ENCODE measurements around the gene SLC4A11.
"Not testable (repeated sequence)": the region's sequence is repeated elsewhere in the genome, so short reads cannot be mapped to it uniquely, and the experiment has no call there.

Gene SLC4A11

DNA sequence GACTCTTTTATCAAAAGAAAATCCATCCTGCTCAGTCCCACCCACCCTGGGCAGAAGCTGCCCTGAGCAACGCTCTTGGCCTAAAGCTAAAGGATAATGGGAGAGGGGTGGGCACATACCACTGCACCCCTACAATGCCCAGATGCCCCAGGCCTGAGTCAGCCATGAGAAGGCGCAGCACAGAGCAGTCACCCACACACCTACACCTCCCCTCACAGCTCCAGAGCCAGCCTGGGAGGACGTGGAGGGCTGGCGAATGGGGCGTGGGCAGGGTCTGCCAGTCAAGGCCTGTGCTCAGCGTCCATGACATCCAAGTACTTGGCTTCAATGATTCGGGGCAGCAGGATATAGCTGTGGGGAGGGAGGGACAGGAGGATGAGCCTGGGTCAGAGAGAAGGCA is 11.5 kb downstream of the SLC4A11 start:
- DNase-seq: no peak

DNA sequence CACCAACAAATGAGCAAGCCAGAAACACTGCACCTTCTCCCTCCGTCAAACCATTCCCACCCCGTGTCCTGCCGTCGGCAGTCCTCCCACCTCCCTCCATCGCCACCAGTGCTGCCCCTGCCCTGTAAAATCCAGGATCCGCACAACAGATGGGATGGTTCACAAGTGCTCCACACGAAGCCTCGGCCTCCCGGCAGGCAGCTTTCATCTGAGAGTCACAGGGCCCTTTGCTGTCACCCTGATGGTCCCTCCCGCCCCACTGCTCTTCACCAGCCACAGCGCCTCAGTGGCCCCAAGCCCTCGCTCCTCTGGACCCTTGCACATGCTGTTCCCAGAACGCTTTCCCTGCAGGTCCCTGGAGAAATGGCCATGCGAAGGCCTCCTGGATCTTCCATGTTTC is 12.1 kb downstream of the SLC4A11 start:
- no peak for DNase-seq

DNA sequence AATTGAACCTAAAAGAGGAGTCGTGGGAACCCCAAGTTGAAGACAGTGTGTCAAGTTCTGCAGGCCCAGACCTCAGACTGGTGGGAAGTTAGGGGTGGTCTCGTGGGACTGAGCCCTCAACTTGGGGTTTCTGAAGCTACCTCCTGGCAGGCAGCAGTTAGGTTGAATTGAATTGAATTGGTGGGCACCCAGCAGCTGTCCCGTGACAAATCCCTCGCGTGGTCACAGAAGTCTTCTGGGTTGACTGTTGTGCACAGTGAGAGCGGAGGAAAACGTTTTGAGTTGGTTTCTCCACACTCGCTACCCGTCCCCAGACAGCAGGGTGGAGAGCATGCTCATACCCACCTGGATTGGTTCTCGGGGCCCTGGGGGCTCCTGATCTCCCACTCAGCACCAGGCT is 12.9 kb downstream of the SLC4A11 start:
- DNase-seq: no peak

DNA sequence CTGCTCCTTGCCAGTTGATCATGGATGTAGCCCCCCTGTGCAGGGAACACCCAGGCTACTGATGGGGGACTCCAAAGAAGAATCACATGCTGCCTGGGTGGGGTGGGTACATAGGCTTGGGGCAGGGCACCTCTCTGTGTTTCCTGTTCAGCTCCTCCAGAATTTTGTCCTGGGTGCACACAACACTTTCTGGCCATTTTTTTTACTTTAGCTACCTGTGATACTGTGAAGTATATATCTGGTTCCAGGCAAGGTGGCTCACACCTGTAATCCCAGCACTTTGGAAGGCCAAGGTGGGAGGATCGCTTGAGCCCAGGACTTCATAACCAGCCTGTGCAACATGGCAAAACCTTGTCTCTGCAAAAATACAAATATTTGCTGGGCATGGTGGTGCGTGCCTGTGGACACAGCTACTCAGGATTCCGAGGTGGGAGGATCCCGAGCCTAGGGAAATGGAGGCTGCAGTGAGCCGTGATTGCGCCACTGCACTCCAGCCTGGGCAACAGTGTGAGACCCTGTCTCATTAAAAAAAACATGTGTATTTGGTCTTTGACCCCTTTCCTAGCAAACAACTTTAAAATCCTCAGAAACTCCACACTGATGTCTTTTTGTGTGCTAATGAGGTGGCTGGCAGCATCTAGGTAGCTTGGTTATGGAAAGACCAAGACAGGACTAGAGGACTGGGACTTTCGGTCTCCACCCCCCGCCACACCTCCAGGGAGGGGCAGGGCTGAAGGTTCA is 14.1 kb downstream of the SLC4A11 start:
- DNase-seq: no peak

DNA sequence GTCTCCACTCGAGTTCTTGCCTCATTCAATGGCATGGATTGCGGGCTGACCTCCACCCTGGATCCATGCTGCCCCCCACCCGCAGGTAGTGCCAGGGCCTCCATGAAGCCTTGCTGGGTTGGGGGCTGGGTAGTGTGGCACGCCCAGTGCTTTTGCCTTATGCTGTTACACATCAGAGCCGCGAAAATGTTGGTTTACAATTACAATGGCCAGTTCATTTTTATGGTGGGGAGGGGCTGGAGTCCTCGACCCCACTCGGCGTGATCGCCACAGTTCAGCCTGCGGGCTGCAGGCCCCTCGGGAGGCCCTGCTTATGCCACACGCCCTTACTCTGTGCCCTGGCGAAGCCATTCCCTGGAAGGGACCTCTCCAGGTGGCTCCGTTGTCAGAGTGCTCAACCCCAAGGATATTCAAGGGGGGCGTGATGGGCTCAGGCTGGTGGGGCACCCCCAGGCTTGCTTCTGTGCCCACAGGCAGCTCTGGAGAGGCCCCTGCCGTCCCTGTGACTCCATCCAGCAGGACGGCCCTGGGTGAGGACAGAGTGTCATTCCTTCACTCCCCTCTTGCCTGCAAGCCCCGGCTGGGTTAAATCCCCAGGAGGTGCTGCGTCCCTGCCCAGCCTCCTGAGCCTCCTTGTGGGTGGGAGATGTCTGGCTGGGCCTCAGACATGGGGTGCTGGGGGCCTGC is 14.9 kb downstream of the SLC4A11 start:
- DNase-seq: no peak

DNA sequence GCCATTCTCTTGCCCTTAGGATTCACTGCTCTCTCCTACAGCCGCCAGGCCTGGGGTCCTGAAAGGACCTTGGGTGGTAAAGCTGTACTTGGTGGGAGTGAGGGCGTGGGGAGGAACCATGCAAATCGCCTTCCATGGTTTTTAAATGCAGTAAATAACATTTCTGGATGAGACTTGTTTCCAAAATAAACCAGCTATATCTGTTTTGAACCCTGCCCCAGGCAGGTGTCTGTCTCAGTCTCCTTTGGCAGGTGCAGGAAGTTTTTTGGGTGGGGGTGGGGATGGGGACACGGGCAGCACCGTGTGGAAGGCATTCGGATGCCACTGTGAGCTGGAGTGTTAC is 15.4 kb downstream of the SLC4A11 start:
- DNase-seq: no peak

DNA sequence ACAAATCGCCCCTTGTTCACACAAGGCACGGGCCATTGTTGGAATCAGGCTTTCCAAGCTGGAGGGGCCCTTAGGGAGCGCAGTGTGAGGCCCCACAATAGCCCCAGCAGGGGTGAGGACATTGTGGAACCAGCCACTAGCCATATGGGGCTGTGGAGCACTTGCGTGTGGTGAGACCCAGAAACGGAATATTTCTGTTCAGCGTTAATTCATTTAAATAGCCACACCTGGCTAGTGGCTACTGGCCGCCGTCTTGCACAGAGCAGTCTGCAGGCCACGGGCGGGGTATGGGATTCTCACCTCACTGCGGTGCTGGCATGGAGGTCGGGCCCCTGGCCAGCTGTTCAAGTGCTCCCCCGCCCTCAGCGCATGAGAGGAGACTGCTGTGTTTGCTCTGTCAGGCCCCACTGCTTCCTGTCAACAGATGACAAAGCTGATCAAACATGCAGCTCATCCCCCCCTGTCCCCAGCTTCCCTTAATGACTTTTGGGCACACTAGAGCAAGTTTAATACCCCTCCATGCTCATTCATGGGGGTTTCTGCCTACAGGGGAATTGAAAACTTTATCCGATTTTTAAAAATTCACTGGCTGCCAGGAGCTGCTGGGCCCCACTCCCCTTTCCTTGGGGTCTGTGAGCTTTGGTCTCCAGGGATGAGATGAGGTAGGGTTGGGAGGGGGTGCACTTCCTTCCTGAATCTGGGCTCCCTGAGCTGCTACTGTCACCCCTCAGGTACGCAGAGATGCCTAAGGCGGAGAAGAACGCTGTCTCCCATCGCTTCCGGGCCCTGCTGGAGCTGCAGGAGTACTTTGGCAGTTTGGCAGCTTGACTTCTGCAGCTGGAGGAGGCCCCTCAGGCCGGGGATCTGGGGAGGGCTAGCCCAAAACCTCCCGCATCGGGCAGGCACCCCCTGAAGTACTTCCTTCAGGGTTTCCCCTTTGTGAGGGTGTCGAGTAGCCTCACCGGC is 16.1 kb downstream of the SLC4A11 start:
- peak in 1 of 2 donors; percentile 57 for DNase-seq

DNA sequence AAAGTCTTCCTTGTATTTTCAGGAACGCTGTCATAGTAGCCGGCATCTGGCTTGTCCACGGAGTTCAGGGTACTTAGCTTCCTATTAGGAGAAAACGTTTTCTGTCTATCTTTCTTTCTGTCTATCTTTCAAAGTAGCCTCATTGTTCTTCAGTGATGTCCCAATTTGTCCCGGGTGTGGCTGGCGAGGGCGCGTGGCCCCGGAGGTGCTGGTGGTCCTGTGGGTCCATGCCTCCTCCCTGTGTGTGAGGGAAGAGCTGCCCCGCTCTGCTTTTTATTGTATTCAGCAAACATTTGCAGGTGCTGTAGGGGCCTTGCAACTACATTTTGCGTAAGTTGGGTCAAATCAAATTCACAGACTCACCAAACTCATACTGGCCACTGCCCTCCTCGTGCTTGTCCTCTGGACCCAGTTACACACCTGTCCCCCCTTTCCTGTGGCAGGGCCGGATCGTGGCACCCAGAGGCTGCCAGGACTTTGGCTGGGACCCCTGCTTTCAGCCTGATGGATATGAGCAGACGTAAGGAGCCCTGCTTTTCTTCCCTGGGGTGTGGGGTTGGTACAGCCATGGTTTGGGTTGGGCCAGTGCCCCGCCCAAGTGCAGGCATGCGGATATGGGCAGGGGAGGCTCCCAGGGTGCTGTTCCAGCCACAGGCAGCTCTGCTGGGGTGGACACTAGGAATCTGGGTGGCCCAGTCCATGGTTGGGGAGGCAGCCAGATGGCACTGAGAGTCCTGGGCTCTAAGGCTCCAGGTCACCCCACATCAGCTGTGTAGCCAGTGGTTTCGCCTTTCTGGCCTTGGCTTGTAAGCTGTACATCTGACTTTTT is 17.4 kb downstream of the SLC4A11 start:
- no peak for DNase-seq

DNA sequence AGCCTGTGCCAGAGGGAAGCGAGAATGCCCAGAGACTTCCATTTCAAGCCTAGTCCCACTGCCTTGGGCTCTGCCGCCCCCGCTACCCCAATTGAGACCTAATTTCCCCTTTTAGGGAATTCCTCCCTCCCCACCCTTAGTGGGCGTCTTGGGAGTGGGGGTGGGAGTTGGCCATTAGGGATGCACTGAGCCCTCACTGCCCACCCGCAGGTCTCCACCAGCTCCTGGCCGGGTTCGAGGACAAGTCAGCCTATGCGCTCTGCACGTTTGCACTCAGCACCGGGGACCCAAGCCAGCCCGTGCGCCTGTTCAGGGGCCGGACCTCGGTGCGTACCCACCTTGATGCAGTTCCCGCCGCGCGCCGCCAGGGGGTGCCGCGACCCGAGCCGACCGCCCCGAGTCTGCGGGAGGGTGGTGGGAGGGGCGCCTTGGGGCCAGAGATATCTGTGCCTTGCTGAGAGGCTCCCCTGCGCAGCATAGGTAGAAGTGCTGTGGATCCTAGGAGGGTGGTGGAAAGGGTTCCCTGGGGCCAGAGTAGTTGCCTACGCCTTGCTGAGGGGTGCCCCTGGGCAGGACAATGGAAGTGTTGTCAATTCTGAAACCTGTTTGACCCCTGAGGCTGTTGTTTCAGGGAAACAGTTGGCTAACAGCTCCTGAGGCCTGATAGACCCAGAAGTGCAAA is 20.5 kb downstream of the SLC4A11 start:
- peak; percentile 69 to 76 for DNase-seq

DNA sequence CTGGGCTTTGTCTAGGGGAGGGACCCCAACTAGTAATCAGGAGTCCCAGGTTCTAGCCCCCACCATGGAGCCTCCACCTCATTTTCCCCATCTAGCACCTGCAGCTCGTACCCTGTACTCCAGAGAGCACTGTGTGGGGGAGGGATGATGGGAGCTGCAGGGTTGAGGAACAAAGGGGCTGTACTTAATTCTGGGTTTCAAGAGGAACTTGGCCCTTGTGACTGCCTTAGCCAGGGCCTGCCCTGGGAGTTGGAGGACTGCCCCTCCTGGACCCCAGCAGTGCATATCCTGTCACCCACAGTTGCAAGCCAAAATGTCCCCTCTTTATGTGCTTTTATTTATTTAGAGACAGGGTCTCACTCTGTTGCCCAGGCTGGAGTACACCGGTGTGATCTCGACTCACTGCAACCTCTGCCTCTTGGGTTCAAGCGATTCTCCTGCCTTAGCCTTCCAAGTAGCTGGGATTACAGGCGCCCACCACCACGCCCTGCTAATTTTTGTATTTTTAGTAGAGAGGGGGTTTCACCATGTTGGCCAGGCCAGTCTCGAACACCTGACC is 23.6 kb downstream of the SLC4A11 start:
- DNase-seq: not testable (repeated sequence)

DNA sequence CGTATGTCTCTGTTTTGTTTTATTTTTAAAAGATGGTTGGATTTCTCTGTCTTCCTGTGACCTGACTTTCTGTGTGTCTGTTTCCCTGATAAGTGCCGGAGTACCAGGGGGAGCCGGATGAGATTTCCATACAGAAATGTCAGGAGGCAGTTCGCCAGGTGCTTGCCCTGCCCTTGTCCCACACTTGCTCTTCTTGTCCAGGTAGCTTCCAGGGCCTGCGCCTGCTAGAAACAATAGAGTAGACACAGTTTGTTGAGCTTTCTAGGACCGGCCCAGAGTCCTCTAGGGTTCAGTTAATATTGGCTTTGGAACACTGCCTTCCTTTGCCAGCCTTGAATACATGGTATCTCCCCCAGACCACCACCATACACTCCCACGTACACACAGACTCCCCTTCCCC is 25.8 kb downstream of the SLC4A11 start:
- no peak for DNase-seq

DNA sequence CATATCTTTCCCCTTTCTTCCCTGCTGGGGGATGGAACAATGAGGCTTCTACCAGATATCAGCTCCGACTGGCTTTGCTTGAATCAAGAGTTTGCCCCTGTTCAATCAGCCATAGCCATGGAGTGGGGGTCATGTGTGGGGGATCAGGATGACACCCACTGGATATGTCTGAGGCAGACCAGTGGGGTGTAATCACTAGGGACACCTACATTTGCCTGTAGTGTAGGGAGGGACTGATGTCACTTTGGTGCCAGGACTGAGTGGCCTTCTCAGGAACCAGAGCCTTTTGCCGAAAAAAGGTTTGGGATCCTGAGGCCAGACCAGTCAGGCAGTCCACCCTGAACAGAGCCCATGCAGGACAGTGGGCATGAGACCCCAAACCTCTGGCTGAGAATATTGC is 28.6 kb downstream of the SLC4A11 start:
- no peak for DNase-seq

DNA sequence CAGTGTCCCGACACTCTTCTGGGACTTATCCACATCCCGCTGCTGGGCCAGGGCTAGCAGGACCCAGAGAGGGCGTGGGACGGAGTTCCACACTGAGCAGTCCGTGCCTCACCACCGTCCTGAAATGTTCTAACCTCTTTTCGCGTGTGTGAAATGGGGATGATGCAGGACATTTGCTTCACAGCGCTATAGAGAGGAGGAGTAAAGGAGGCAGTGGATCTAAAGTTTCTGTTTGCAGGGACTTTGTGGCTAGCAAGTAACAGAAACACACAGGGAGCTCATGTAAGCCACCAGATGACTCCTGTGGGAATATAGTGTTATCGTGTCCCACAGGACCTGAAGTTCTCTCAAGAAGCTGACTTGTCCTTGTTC is 29.1 kb downstream of the SLC4A11 start:
- DNase-seq: no peak

DNA sequence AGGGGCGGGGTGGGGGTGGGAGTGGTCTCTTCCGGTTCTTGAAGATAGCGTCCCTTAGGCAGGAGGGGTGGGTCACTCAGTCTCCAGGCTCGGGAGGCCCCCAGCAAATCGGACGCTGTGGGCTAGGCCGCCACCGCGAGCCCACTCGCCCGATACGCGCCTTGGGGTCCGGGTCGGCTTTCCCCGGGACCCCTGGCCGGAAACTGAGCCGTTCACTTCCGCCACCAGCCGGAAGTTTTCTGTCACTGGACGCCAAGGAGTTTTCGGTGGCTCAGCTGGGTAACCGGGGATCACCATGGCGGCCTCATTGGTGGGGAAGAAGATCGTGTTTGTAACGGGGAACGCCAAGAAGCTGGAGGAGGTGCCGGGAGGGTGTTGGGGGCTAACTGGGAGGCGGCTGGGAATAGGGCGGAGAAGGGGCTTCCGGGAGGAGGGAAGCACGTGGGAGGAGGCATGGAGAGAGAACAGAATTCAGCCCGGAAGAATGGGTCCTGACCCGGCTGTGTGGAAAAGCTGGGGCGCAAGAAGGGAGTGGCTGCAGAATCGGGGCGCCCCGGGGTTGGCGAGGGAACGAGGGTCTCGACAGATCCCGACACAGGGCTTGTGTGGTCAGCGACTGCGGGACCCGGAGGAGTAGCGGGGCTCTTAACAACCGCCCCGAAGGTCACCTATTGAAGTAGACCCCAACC is 29.6 kb downstream of the SLC4A11 start, which contains the start of gene ITPA:
Gene ITPA, plus strand, starts transcription at position 242 of the 689 bp plus-strand sequence. Its CDS starts 54 bp downstream, at position 296.
- DNase-seq: peak; percentile 58 to 67

DNA sequence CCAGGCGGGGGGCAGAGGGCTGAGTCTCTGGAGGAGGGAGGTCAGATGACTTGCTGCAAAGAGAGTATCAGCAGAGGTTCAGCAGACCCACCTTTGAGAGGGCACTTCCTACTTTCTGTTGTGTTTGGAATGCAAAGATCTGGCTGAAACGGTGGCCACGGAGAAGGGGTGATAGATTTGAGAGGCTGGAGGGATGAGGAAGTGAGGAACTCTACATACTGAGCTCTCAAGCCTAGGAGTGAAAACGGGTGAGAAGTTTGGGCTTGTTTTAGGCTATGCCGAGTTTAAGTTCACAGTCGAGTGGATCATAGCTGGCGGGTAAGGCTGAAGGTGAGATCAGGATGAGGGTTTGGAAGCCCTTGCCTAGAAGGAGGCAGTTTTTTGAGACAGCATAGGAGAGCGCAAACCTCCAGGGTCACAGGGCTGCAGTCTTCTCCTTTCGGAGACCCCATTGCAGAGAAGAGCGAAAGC is 30.2 kb downstream of the SLC4A11 start:
- DNase-seq: no peak

DNA sequence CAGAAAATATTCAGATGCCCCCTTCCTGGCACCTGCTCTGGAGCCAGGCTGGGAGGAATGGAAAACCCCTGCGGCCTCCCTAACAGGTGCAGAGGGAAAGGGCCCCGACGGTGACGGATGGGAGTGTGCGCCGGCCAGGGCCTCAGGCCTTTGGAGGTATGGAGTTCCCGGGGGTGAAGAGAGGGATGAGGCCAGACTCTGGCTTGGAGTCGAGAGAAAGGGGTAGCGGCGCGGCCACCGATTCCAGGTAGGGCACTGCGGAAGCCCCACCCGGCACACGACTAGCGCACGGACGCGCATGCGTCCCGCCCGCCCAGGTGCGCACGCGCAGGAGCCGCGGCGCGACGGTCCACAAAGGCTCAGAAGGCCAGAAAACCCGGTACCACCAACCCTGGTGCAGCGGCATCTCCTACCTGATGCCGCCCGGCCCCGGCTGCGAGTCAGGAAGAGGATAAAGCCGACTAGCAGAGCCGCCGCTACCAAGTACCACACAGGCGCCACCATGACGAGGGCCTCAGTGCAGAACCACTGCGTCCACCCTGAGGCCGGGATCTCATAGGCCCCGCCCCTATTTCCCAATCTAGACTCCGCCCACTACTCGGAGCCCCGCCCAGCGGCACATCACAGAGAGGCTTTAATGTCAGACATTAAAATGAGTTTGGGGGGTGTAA is 34.7 kb downstream of the SLC4A11 start, which contains the start of gene DDRGK1:
Gene DDRGK1, minus strand, starts transcription at position 559 of the 671 bp plus-strand sequence. Its CDS starts 55 bp downstream, at position 504.
- peak; percentile 90 to 93 for DNase-seq

DNA sequence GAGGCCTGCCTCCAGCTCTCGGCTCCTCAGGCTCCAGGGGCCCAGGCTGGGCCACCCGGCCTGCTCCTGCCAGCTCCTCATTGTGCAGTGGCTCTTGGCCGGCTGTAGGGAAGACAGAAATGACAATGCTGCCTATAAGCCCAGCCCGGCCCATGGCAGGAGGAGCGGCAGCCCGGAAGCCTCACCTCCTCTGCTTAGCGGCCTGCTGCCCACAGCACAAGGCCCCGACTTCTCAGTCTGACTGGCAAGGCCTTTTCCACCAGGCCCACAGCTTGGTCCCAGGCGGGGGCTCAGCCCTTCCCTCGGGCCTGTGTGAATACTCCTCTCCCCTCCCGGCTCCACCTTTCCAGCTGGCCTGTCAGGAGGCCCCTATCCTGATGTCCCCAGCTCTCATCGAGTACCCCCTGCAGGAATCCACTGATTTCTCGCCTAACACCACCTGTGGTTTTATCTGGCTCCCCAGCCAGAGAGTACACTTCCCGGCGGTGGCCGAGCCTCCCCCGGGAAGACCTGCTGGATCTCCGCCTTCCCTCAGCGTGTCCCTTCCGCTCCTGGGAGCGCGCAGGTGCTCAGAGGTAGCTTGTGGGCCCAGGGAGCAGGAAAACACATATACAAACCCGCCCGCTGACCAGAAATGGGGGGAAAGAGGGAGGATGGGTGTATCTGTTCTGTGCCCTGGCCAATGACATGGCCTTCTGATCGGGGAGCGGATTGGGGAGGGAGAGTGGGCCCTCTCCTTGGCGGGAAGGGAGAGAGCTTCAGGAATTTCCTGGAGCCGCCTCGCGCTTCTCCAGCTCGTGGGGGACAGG is 35.5 kb downstream of the SLC4A11 start:
- DNase-seq: peak in 1 of 2 donors; percentile 26

DNA sequence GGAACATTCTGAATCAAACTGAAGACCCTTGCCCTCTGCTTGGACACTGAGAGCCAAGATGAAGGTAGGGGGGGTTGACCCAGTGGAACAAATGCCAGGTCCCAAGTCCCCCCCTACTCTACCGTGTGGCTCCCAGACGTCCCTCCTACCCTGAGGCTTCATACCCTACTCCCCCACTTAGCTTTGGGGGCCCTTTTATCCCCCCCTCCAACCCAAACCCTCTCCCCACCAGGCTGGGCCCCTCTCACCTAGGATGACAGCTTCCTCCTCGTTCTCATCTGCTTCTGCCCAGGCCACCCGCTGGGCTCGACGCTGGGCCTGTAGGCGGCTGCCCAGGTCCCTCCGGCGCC is 36.0 kb downstream of the SLC4A11 start:
- no peak for DNase-seq
